A549 (cell line): ENCODE data around the gene HDHD5.

ENCODE experiments used
- CHD2 ChIP-seq: fragments of 150-350 bp; IDR thresholded peaks from 2 replicates; pipeline ENCODE4 v1.6.1; 2014; ENCODE audit warnings: low read length; ENCODE audit not compliant: partially characterized antibody
- CTCF ChIP-seq: fragments of >200 bp; sonication (Bioruptor Twin); formaldehyde crosslinking; IDR thresholded peaks from 3 replicates; pipeline ENCODE4 v1.5.1; 2016
- EP300 ChIP-seq, 2 experiments: fragments of >200 bp; sonication (Bioruptor Twin); formaldehyde crosslinking; IDR thresholded peaks; 2 replicates in 1 of 2; 3 replicates in 1 of 2; pipeline ENCODE4 v1.6.1; 2016 to 2017
- JUN ChIP-seq, 2 experiments: fragments of >200 bp; sonication (Bioruptor Twin); formaldehyde crosslinking; IDR thresholded peaks; 2 replicates in 1 of 2; 3 replicates in 1 of 2; pipeline ENCODE4 v1.6.1; 2016 to 2017
- MAX ChIP-seq: IDR thresholded peaks from 2 replicates; pipeline ENCODE4 v1.6.1; 2012
- MAZ ChIP-seq: fragments of 150-350 bp; IDR thresholded peaks from 2 replicates; pipeline ENCODE4 v1.6.1; 2014; ENCODE audit warnings: antibody characterized with exemption, low read depth, low read length, borderline replicate concordance
- MYC ChIP-seq: IDR thresholded peaks from 2 replicates; pipeline ENCODE4 v1.6.1; 2012; ENCODE audit warnings: mild to moderate bottlenecking, inconsistent platforms, low read length, improper control_type of control experiment, borderline replicate concordance
- NFE2L2 ChIP-seq: fragments of 150-350 bp; conservative IDR thresholded peaks from 2 replicates; pipeline ENCODE4 v1.6.1; 2014; ENCODE audit warnings: low read length
- PHF8 ChIP-seq: fragments of 200-600 bp; sonication (generic); IDR thresholded peaks from 2 replicates; pipeline ENCODE4 v1.6.1; 2016; ENCODE audit warnings: low read depth, mild to moderate bottlenecking, antibody characterized with exemption, moderate library complexity, borderline replicate concordance
- POLR2A ChIP-seq: IDR thresholded peaks from 2 replicates; pipeline ENCODE4 v1.6.1; 2012; ENCODE audit warnings: mild to moderate bottlenecking, low read length
- RAD21 ChIP-seq, 2 experiments: fragments of >200 bp in 1 of 2; sonication (Bioruptor Twin) in 1 of 2; formaldehyde crosslinking in 1 of 2; IDR thresholded peaks in 1 of 2; conservative IDR thresholded peaks in 1 of 2; 2 replicates in 1 of 2; 3 replicates in 1 of 2; pipeline ENCODE4 v1.6.1; 2012 to 2018; ENCODE audit warnings: inconsistent platforms in 1 of 2
- RFX5 ChIP-seq: fragments of 450-650 bp; IDR thresholded peaks from 2 replicates; pipeline ENCODE4 v1.7.1; 2014; ENCODE audit warnings: antibody characterized with exemption, mild to moderate bottlenecking, moderate library complexity

GRCh38 chr22:17130199-17130598 lies 28.9 kb downstream of the HDHD5 start:
- no peak for TF ChIP-seq EP300 (IDR thresholded peaks at IDR 0.05)
- TF ChIP-seq CHD2 = no peak
- no peak for TF ChIP-seq MYC
- no peak for TF ChIP-seq RFX5
- TF ChIP-seq CTCF = no peak
- TF ChIP-seq MAZ = no peak
- TF ChIP-seq NFE2L2 = no peak
- no peak for TF ChIP-seq RAD21 (conservative IDR thresholded peaks at IDR 0.05 in 1 of 2, IDR thresholded peaks at IDR 0.05 in 1 of 2)
- no peak for TF ChIP-seq MAX
- TF ChIP-seq POLR2A = no peak
- TF ChIP-seq JUN (IDR thresholded peaks at IDR 0.05) = no peak
- TF ChIP-seq PHF8 = no peak
